ENCODE measurements around the gene CAMSAP1.
"Not testable (repeated sequence)": the region's sequence is repeated elsewhere in the genome, so short reads cannot be mapped to it uniquely, and the experiment has no call there.

The CAMSAP1 gene

GRCh38 chr9:135950135-135950682 lies 42.9 kb upstream of the CAMSAP1 start:
- no peak for TF ChIP-seq CTCF (IDR thresholded peaks at IDR 0.05; ENCODE audit: borderline replicate concordance, insufficient read depth, low read depth, low read length)

DNA sequence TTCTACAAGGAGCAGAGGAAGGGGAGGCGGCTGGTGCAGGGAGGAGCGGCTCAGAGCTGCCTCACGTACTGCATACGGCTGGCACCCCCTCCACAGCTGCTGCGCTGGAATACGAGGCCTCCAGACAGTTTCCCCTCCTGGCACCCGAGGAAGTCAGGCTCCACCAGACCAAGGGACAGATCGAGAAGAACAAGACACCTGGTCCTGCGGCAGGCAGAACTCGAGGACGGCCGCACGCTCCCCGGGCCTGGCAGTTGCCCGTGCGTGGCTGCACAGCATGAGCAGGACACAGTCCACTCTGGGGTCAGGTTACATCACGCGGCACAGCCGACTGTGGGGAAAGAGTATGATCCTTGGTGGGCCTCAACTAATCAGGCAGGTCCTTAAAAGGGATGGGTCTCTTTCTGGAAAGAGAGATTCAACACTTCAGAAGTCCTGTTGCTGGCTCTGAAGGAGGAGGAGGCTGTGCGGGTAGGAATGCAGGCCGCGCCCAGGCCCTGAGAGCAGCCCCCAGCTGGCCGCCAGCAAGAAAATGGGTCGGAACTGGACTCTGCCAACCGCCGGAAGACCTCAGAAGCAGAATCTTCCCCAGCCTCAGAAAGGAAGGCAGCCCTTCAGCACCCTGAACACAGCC lies 42.3 kb upstream of the CAMSAP1 start:
- no peak for TF ChIP-seq CTCF (IDR thresholded peaks at IDR 0.05; ENCODE audit: borderline replicate concordance, insufficient read depth, low read depth, low read length)
- H3K4me3 ChIP-seq (ENCODE audit: low read depth, low read length) = no peak overlapping the region

More at GRCh38 chr9:135950135-135950682, 42.9 kb upstream of the CAMSAP1 start:
- no peak overlapping the region for H3K4me3 ChIP-seq (ENCODE audit: low read depth, low read length)

- no peak overlapping the region for H3K4me3 ChIP-seq (ENCODE audit: low read depth, low read length)
- TF ChIP-seq CTCF (IDR thresholded peaks at IDR 0.05; ENCODE audit: borderline replicate concordance, insufficient read depth, low read depth, low read length) = no peak
Measured at GRCh38 chr9:135948968-135949367, 41.6 kb upstream of the CAMSAP1 start.

DNA sequence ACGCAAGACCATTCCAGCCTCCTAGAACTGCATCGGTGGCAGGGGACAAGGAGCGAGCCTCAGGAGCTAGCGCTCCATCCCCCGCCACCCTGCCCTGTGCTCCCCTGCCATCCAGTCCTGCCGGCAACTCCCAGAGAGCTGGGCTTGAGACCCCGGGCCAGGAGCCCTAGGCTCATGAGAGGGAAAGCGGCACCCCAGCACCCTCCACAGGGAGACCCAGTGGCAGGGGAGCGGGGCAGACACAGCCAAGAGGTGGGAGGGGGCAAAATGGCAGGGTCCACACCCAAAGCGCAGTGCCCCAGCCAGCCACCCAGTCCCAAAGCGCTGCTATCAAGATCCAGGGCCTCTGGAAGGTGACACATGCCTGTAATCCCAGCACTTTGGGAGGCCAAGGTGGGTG lies 41.1 kb upstream of the CAMSAP1 start:
- no peak for TF ChIP-seq CTCF (IDR thresholded peaks at IDR 0.05; ENCODE audit: borderline replicate concordance, insufficient read depth, low read depth, low read length)

GRCh38 chr9:135947582-135947981 lies 40.2 kb upstream of the CAMSAP1 start:
- H3K4me3 ChIP-seq (ENCODE audit: low read depth, low read length) = no peak overlapping the region
- no peak for TF ChIP-seq CTCF (IDR thresholded peaks at IDR 0.05; ENCODE audit: borderline replicate concordance, insufficient read depth, low read depth, low read length)

More for the DNA sequence above, 41.1 kb upstream of the CAMSAP1 start:
- no peak overlapping the region for H3K4me3 ChIP-seq (ENCODE audit: low read depth, low read length)

- not testable (repeated sequence) for H3K4me3 ChIP-seq (ENCODE audit: low read depth, low read length)
Measured at GRCh38 chr9:135947105-135947504, 39.8 kb upstream of the CAMSAP1 start.

- TF ChIP-seq CTCF (IDR thresholded peaks at IDR 0.05; ENCODE audit: borderline replicate concordance, insufficient read depth, low read depth, low read length) = no peak
- no peak overlapping the region for H3K4me3 ChIP-seq (ENCODE audit: low read depth, low read length)
Measured at GRCh38 chr9:135946392-135946994, 39.1 kb upstream of the CAMSAP1 start.
